HFFc6 (cell line): ENCODE data around the gene NAV2. TPM values are rescaled to one million over a fixed set of nuclear protein-coding genes. Genes with fewer than 3 reads are reported as not detected.

ENCODE experiments used
- DNase-seq: peaks from one replicate; pipeline ENCODE4 v3.0.0-alpha.2; 2018
- H3K27ac Mint-ChIP-seq: 2 replicates; pipeline ENCODE4 v1.8.0; 2020; ENCODE audit warnings: mild to moderate bottlenecking, mixed read lengths
- H3K27me3 Mint-ChIP-seq: 2 replicates; pipeline ENCODE4 v1.8.0; 2021; ENCODE audit warnings: mild to moderate bottlenecking, moderate library complexity, mixed read lengths; ENCODE audit not compliant: insufficient read depth
- H3K36me3 Mint-ChIP-seq: 2 replicates; pipeline ENCODE4 v1.8.0; 2021; ENCODE audit warnings: low read depth, mixed read lengths
- H3K4me1 Mint-ChIP-seq: 2 replicates; pipeline ENCODE4 v1.8.0; 2020; ENCODE audit warnings: low read depth, mixed read lengths
- H3K4me3 Mint-ChIP-seq: 2 replicates; pipeline ENCODE4 v1.8.0; 2020; ENCODE audit warnings: mild to moderate bottlenecking, moderate library complexity, mixed read lengths
- H3K9me3 Mint-ChIP-seq: 2 replicates; pipeline ENCODE4 v1.8.0; 2020; ENCODE audit warnings: mild to moderate bottlenecking, mixed read lengths
- CTCF ChIP-seq: fragments of 200-600 bp; sonication (generic); IDR thresholded peaks from 2 replicates; pipeline ENCODE4 v1.5.0; 2021; ENCODE audit warnings: antibody characterized with exemption, mild to moderate bottlenecking
- total RNA-seq, 6 experiments: library from RNA; stranded (reverse); fragmentation: NEBNext Ultra II Directional; extraction: Animal tissue kit (Norgen Biotek cat#: 25700); gene quantifications; 2 replicates in 1 of 6; 3 replicates in 5 of 6; pipeline ENCODE4 v1.2.3, GENCODE V29; 2021

The NAV2 gene
- total RNA-seq, 6 experiments from 2014 or later, result 12.4 to 34.9 (median 31.8) TPM

- no peak for DNase-seq
- no peak overlapping the region for H3K4me3 Mint-ChIP-seq
- peaks cover 18% of the 10 kb centered on the region for H3K4me1 Mint-ChIP-seq
- H3K27ac Mint-ChIP-seq, result no peak overlapping the region
- H3K9me3 Mint-ChIP-seq, result no peaks in the 10 kb centered on the region
- peaks cover 11% of the 10 kb centered on the region; the same call in 1 of the 2 replicates for H3K36me3 Mint-ChIP-seq
- no peak for TF ChIP-seq CTCF
- H3K27me3 Mint-ChIP-seq, result no peaks in the 10 kb centered on the region
Measured at GRCh38 chr11:19871531-19871930, 158.9 kb downstream of the NAV2 start.

- Mint-ChIP-seq H3K4me1 (peaks cover 13% of the 10 kb centered on the region), H3K9me3 (no peaks in the 10 kb centered on the region), H3K4me3 (no peak overlapping the region), H3K27me3 (no peaks in the 10 kb centered on the region), H3K36me3 (peaks cover 11% of the 10 kb centered on the region; the same call in 1 of the 2 replicates), H3K27ac (no peak overlapping the region)
- no peak for TF ChIP-seq CTCF
- DNase-seq, result no peak
Measured at GRCh38 chr11:19872512-19873145, 160.0 kb downstream of the NAV2 start.

GRCh38 chr11:19873730-19874129 is 161.1 kb downstream of the NAV2 start:
- Mint-ChIP-seq H3K27ac (no peak overlapping the region), H3K9me3 (no peaks in the 10 kb centered on the region), H3K4me3 (no peak overlapping the region), H3K4me1 (peaks cover 2% of the 10 kb centered on the region), H3K36me3 (peaks cover 11% of the 10 kb centered on the region; the same call in 1 of the 2 replicates), H3K27me3 (no peaks in the 10 kb centered on the region)
- DNase-seq, result no peak
- no peak for TF ChIP-seq CTCF

GRCh38 chr11:19874266-19874665 is 161.6 kb downstream of the NAV2 start:
- no peaks in the 10 kb centered on the region for H3K4me1 Mint-ChIP-seq
- H3K27ac Mint-ChIP-seq, result no peak overlapping the region
- H3K9me3 Mint-ChIP-seq, result no peaks in the 10 kb centered on the region
- H3K4me3 Mint-ChIP-seq, result no peak overlapping the region
- no peak for DNase-seq
- no peak for TF ChIP-seq CTCF
- H3K27me3 Mint-ChIP-seq, result no peaks in the 10 kb centered on the region
- H3K36me3 Mint-ChIP-seq, result peaks cover 12% of the 10 kb centered on the region; the same call in 1 of the 2 replicates

- TF ChIP-seq CTCF, result no peak
- H3K27me3 Mint-ChIP-seq, result no peaks in the 10 kb centered on the region
- no peaks in the 10 kb centered on the region for H3K9me3 Mint-ChIP-seq
- H3K4me1 Mint-ChIP-seq, result no peaks in the 10 kb centered on the region
- no peak overlapping the region for H3K27ac Mint-ChIP-seq
- no peak for DNase-seq
- H3K36me3 Mint-ChIP-seq, result peaks cover 27% of the 10 kb centered on the region
- H3K4me3 Mint-ChIP-seq, result no peak overlapping the region
Measured at GRCh38 chr11:19876750-19877149, 164.1 kb downstream of the NAV2 start.
